Measurements from ENCODE around the gene GNA14.

Gene GNA14

DNA sequence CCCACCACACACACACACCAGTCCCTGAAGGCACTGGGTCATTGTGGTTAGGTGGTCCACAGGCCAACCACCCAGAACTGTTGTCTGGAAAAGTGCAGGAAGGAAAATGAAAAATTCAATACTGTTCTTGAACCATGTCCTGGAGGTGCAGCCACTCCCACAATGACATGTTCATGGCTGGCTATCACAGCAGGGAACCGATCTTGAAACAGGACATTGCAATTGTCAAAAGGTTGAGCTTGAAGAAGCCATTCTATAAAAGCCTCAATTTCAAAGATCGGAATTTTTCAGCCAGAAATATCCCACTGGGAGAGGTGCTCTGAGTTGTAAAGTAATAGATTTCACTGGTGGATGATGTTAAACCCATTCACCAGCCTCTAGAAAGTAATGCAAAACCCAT, 218.2 kb downstream of the GNA14 start:
- Histone ChIP-seq H3K4me3 (no peak overlapping the region), H3K36me3 (peaks cover 0 to 2% (median 0%) of the 10 kb centered on the region in 3 donors), H3K9me3 (no peaks in the 10 kb centered on the region), H3K27ac (no peak overlapping the region), H3K27me3 (no peaks in the 10 kb centered on the region), H3K4me1 (no peaks in the 10 kb centered on the region)
- TF ChIP-seq, protein P1, sequence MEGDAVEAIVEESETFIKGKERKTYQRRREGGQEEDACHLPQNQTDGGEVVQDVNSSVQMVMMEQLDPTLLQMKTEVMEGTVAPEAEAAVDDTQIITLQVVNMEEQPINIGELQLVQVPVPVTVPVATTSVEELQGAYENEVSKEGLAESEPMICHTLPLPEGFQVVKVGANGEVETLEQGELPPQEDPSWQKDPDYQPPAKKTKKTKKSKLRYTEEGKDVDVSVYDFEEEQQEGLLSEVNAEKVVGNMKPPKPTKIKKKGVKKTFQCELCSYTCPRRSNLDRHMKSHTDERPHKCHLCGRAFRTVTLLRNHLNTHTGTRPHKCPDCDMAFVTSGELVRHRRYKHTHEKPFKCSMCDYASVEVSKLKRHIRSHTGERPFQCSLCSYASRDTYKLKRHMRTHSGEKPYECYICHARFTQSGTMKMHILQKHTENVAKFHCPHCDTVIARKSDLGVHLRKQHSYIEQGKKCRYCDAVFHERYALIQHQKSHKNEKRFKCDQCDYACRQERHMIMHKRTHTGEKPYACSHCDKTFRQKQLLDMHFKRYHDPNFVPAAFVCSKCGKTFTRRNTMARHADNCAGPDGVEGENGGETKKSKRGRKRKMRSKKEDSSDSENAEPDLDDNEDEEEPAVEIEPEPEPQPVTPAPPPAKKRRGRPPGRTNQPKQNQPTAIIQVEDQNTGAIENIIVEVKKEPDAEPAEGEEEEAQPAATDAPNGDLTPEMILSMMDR (IDR thresholded peaks at IDR 0.05), result no peak
- intact Hi-C loops (cut with DNase I; ENCODE audit: low total_unique reads), result loop anchor here (5.0 kb wide), 1 partner anchor 607 kb away; no protein-coding TSS in a partner anchor
- DNase-seq, result no peak

DNA sequence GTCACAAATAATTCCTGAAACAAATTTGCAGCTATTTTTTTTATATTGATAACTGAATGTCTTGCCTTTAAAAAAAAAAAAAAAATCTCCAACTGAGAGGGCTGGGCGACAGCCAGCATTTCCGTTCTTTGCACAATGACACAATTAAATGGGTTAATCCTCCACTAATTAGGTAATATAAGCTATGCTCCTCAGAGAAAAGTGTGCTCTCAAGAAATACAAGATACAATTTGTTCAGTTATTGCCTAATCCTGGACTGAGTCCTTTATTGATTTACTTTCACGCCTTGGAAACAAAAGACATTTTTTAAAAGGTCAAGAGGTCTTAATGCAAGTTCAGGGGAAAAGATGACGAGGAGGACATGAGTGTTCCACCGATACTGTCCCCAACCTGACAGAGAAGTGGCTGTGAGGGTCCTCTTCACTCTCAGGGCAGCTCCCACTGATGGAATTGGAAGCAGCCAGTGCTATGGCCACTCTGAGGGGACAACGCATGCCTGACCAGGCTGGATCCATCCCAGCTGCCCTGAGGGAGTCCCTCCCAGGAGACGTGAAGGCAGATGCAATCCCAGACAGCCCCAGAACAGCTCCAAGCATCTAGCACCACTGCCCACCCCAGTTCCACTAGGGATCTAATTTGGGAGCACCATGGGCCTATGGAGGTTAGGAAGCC, 220.7 kb downstream of the GNA14 start:
- Histone ChIP-seq H3K36me3 (peaks cover 0 to 9% (median 0%) of the 10 kb centered on the region in 3 donors), H3K27me3 (no peaks in the 10 kb centered on the region), H3K4me1 (no peaks in the 10 kb centered on the region), H3K27ac (no peak overlapping the region), H3K4me3 (no peak overlapping the region), H3K9me3 (no peaks in the 10 kb centered on the region)
- no peak for DNase-seq
- intact Hi-C loops (cut with DNase I; ENCODE audit: low total_unique reads), result no loop called here
- TF ChIP-seq, protein P1 (IDR thresholded peaks at IDR 0.05), result no peak

DNA sequence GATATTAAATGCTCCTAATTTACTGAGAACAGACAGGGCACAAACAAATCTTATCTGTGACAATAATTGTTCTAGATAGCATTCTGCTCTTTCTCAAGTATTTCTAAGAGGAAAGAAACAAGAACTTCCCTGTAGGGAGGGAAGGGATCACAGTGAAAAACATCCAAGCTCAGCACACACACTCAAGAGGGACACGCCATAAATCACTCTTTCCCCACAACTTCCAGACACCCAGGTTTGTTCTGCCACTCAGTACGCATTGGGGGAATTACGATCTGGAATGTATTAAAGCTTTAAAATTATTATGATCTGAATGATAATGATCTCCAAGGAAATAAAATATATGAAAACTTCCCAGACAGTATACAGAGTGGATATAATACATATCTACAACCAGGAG, 221.4 kb downstream of the GNA14 start:
- no peak overlapping the region for H3K4me3 ChIP-seq
- peaks cover 0 to 14% (median 0%) of the 10 kb centered on the region in 3 donors for H3K36me3 ChIP-seq
- no peaks in the 10 kb centered on the region for H3K27me3 ChIP-seq
- intact Hi-C loops (cut with DNase I; ENCODE audit: low total_unique reads), result no loop called here
- TF ChIP-seq, protein P1 (IDR thresholded peaks at IDR 0.05), result no peak
- no peak for DNase-seq
- no peaks in the 10 kb centered on the region for H3K4me1 ChIP-seq
- H3K27ac ChIP-seq, result no peak overlapping the region
- H3K9me3 ChIP-seq, result no peaks in the 10 kb centered on the region

DNA sequence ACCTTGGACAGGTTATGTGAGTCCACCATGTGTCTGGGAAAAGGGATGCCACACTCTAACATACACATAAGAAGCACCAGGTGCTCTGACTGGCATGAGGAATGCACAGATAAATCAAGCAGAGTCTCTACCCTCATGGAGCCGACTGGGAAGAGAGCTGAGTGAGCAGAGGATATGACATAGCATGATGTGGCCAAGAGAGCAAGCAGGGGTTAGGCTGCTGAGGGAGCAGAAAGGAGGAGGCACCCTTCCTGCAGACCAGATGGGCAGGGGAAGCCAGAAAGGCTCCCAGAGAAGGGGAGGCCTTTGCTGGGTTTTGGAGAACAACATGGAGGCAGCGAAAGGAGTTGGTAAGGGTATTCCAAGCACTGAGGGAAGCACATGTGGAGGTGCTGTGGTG, 223.1 kb downstream of the GNA14 start:
- H3K27me3 ChIP-seq, result no peaks in the 10 kb centered on the region
- DNase-seq, result no peak
- no peak overlapping the region for H3K4me3 ChIP-seq
- H3K36me3 ChIP-seq, result peaks cover 0 to 14% (median 0%) of the 10 kb centered on the region in 3 donors
- H3K4me1 ChIP-seq, result no peaks in the 10 kb centered on the region
- H3K27ac ChIP-seq, result no peak overlapping the region
- intact Hi-C loops (cut with DNase I; ENCODE audit: low total_unique reads), result no loop called here
- TF ChIP-seq, protein P1 (IDR thresholded peaks at IDR 0.05), result no peak
- H3K9me3 ChIP-seq, result no peaks in the 10 kb centered on the region

DNA sequence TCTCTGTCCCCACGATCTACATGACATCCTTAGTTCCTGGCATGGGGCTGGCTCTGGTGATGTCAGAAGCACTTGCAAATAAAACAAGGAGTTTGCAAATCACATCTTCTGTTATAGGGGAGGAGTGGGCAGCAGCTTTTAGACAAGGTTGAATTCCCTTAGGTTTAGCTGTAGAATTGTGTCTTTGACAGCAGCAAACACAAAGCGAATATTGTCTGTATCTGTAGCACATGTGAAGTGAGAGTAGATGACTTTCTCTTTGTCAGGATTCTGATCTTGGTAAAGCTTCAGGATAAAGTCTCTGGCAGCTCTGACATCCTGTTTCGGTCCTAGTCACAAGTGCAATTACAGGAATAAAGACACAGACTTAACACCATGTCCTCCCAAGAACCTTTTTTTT, 224.3 kb downstream of the GNA14 start:
- H3K27ac ChIP-seq, result no peak overlapping the region
- peaks cover 0 to 14% (median 0%) of the 10 kb centered on the region in 3 donors for H3K36me3 ChIP-seq
- H3K4me1 ChIP-seq, result no peaks in the 10 kb centered on the region
- no peaks in the 10 kb centered on the region for H3K9me3 ChIP-seq
- no peak for DNase-seq
- TF ChIP-seq, protein P1 (IDR thresholded peaks at IDR 0.05), result no peak
- intact Hi-C loops (cut with DNase I; ENCODE audit: low total_unique reads), result no loop called here
- no peak overlapping the region for H3K4me3 ChIP-seq
- H3K27me3 ChIP-seq, result no peaks in the 10 kb centered on the region

All from tibial artery (tissue), 4 donors.